ENCODE results near the gene WDR6. TPM values are rescaled to one million over a fixed set of nuclear protein-coding genes. Genes with fewer than 3 reads are reported as not detected.
A peak's percentile ranks its signal among the peaks of the same experiment; 100 is the strongest.

Gene WDR6
- total RNA-seq, 1 donor = 98.4 TPM

DNA sequence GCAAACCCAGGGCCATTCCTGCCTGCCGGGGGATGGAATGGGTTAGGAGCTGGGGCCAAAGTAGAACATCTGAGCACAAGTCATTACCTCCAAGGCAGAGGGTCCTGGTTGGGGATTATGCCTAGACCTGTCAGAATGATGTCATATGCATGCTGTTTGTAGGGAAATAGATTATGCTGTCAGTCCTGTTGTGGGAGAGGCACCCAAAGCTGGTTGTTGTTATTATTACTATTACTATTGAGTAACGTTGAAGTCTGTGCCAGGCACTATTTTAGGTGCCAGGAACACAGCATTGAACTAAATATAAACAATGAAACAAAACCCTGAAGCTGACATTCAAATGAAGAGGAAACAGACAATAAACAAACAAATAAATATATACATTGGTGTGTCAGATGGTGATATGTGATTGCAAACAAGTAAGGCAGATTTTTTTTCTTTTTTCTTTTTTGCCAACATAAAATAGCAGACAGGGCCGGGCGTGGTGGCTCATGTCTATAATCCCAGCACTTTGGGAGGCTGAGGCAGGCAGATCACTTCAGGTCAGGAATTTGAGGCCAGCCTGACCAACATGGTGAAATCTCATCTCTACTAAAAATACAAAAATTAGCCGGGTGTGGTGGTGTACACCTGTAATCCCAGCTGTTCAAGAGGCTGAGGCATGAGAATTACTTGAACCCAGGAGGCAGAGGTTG lies 15.2 kb upstream of the WDR6 start:
- DNase-seq (ENCODE audit: insufficient read length, low spot score, missing footprints) = no peak
- Histone ChIP-seq H3K4me1 (ENCODE audit: insufficient read depth, low read length) (peaks cover 22% of the 10 kb centered on the region), H3K27ac (ENCODE audit: low read depth, low read length) (peak overlapping the region; percentile 51), H3K79me2 (ENCODE audit: insufficient read depth, low read length) (peaks cover 45% of the 10 kb centered on the region), H3K4me2 (ENCODE audit: insufficient read depth, low read length) (peak overlapping the region; percentile 88), H3K36me3 (ENCODE audit: insufficient read depth, low read length) (peaks cover 9% of the 10 kb centered on the region), H3K4me3 (ENCODE audit: insufficient read depth, low read length) (peak overlapping the region; percentile 89), H3K9me3 (ENCODE audit: low read depth, low read length) (no peaks in the 10 kb centered on the region), H4K20me1 (ENCODE audit: insufficient read depth, low read length) (peaks cover 8% of the 10 kb centered on the region), H3K27me3 (ENCODE audit: insufficient read depth, low read length) (no peaks in the 10 kb centered on the region), H2AFZ (ENCODE audit: low read length) (no peak overlapping the region)
- TF ChIP-seq, protein P1, sequence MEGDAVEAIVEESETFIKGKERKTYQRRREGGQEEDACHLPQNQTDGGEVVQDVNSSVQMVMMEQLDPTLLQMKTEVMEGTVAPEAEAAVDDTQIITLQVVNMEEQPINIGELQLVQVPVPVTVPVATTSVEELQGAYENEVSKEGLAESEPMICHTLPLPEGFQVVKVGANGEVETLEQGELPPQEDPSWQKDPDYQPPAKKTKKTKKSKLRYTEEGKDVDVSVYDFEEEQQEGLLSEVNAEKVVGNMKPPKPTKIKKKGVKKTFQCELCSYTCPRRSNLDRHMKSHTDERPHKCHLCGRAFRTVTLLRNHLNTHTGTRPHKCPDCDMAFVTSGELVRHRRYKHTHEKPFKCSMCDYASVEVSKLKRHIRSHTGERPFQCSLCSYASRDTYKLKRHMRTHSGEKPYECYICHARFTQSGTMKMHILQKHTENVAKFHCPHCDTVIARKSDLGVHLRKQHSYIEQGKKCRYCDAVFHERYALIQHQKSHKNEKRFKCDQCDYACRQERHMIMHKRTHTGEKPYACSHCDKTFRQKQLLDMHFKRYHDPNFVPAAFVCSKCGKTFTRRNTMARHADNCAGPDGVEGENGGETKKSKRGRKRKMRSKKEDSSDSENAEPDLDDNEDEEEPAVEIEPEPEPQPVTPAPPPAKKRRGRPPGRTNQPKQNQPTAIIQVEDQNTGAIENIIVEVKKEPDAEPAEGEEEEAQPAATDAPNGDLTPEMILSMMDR (IDR thresholded peaks at IDR 0.05; ENCODE audit: extremely low read depth, low read depth, low read length) = no peak

- Histone ChIP-seq H3K36me3 (ENCODE audit: insufficient read depth, low read length) (peaks cover 9% of the 10 kb centered on the region), H3K27me3 (ENCODE audit: insufficient read depth, low read length) (no peaks in the 10 kb centered on the region), H3K4me1 (ENCODE audit: insufficient read depth, low read length) (peaks cover 21% of the 10 kb centered on the region), H3K79me2 (ENCODE audit: insufficient read depth, low read length) (peaks cover 47% of the 10 kb centered on the region), H3K4me3 (ENCODE audit: insufficient read depth, low read length) (no peak overlapping the region), H3K4me2 (ENCODE audit: insufficient read depth, low read length) (no peak overlapping the region), H2AFZ (ENCODE audit: low read length) (no peak overlapping the region), H3K27ac (ENCODE audit: low read depth, low read length) (no peak overlapping the region), H4K20me1 (ENCODE audit: insufficient read depth, low read length) (peaks cover 11% of the 10 kb centered on the region), H3K9me3 (ENCODE audit: low read depth, low read length) (no peaks in the 10 kb centered on the region)
- TF ChIP-seq, protein P1 (IDR thresholded peaks at IDR 0.05; ENCODE audit: extremely low read depth, low read depth, low read length) = no peak
- DNase-seq (ENCODE audit: insufficient read length, low spot score, missing footprints) = no peak
Measured at GRCh38 chr3:48993834-48994233, 13.4 kb upstream of the WDR6 start.

- H3K4me1 ChIP-seq (ENCODE audit: insufficient read depth, low read length) = peaks cover 3% of the 10 kb centered on the region
- peaks cover 27% of the 10 kb centered on the region for H3K79me2 ChIP-seq (ENCODE audit: insufficient read depth, low read length)
- H2AFZ ChIP-seq (ENCODE audit: low read length) = no peak overlapping the region
- no peak overlapping the region for H3K4me3 ChIP-seq (ENCODE audit: insufficient read depth, low read length)
- peaks cover 9% of the 10 kb centered on the region for H3K36me3 ChIP-seq (ENCODE audit: insufficient read depth, low read length)
- H3K4me2 ChIP-seq (ENCODE audit: insufficient read depth, low read length) = no peak overlapping the region
- no peak overlapping the region for H3K27ac ChIP-seq (ENCODE audit: low read depth, low read length)
- H4K20me1 ChIP-seq (ENCODE audit: insufficient read depth, low read length) = peaks cover 6% of the 10 kb centered on the region
- DNase-seq (ENCODE audit: insufficient read length, low spot score, missing footprints) = peak; percentile 82
- no peaks in the 10 kb centered on the region for H3K27me3 ChIP-seq (ENCODE audit: insufficient read depth, low read length)
- H3K9me3 ChIP-seq (ENCODE audit: low read depth, low read length) = no peaks in the 10 kb centered on the region
- TF ChIP-seq, protein P1 (IDR thresholded peaks at IDR 0.05; ENCODE audit: extremely low read depth, low read depth, low read length) = no peak
Measured at GRCh38 chr3:48996640-48997039, 10.6 kb upstream of the WDR6 start.

DNA sequence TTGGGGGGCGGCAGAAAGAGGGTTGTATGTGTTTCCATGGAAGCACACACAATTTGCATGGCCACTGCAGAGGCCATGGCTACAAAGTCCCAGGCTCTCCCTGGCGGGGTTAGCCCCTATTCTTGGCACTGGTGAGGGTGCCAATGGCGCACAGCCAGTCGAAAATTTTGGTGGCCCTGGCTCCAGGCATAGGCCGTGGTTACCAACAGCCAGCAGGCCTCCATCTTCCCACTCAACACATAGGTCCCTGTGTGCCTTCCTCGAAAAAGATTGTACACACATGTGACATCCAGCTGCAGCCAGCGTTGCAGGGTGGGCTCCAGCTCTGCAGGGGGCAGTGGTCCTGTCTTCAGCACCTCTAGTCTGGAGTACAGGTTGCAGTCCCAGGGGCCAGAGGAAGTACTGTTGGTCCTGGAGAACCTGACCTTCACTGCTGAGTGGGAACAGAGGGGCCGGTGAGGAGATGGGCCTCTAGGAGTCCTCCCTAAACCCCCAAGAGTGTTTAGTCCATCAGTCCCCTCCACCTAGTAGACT lies 10.0 kb upstream of the WDR6 start:
- DNase-seq (ENCODE audit: insufficient read length, low spot score, missing footprints) = no peak
- no peak overlapping the region for H3K27ac ChIP-seq (ENCODE audit: low read depth, low read length)
- H3K79me2 ChIP-seq (ENCODE audit: insufficient read depth, low read length) = peaks cover 22% of the 10 kb centered on the region
- H3K4me1 ChIP-seq (ENCODE audit: insufficient read depth, low read length) = no peaks in the 10 kb centered on the region
- no peak overlapping the region for H2AFZ ChIP-seq (ENCODE audit: low read length)
- H3K9me3 ChIP-seq (ENCODE audit: low read depth, low read length) = no peaks in the 10 kb centered on the region
- peaks cover 2% of the 10 kb centered on the region for H4K20me1 ChIP-seq (ENCODE audit: insufficient read depth, low read length)
- H3K27me3 ChIP-seq (ENCODE audit: insufficient read depth, low read length) = no peaks in the 10 kb centered on the region
- TF ChIP-seq, protein P1 (IDR thresholded peaks at IDR 0.05; ENCODE audit: extremely low read depth, low read depth, low read length) = no peak
- no peak overlapping the region for H3K4me2 ChIP-seq (ENCODE audit: insufficient read depth, low read length)
- peaks cover 9% of the 10 kb centered on the region for H3K36me3 ChIP-seq (ENCODE audit: insufficient read depth, low read length)
- no peak overlapping the region for H3K4me3 ChIP-seq (ENCODE audit: insufficient read depth, low read length)

Data from osteoblast (primary cell).